Aorta (tissue), 5 donors: ENCODE measurements around the gene PPP1R9B. TPM values are rescaled to one million over a fixed set of nuclear protein-coding genes. Genes with fewer than 3 reads are reported as not detected.

Source experiments
- ATAC-seq: fragments of 200-7000 bp; cut with Tn5 transposase; one replicate; pipeline ENCODE4 v1.9.1; 2022; ENCODE audit warnings: moderate library complexity; ENCODE audit not compliant: low FRiP score
- DNase-seq, 2 donors: peaks; one replicate each; pipeline ENCODE4 v3.0.0-alpha.2; 2020
- H3K27ac ChIP-seq, 2 donors: one replicate each; pipeline ENCODE4 v1.5.1; 2013; ENCODE audit warnings: low read length in 2 of 2, mild to moderate bottlenecking in 2 of 2, moderate library complexity in 2 of 2, control low read depth in 1 of 2, inconsistent platforms in 1 of 2, low read depth in 1 of 2
- H3K27me3 ChIP-seq, 2 donors: one replicate each; pipeline ENCODE4 v1.6.1; 2013; ENCODE audit warnings: control low read depth in 1 of 2, low read length in 1 of 2, mild to moderate bottlenecking in 1 of 2, moderate library complexity in 1 of 2; ENCODE audit not compliant: insufficient read depth in 2 of 2, control insufficient read depth in 1 of 2
- H3K36me3 ChIP-seq, 2 donors: one replicate each; pipeline ENCODE4 v1.6.1; 2013; ENCODE audit warnings: control low read depth in 1 of 2, low read length in 1 of 2, mild to moderate bottlenecking in 1 of 2; ENCODE audit not compliant: insufficient read depth in 2 of 2, control insufficient read depth in 1 of 2
- H3K4me1 ChIP-seq, 2 donors: one replicate each; pipeline ENCODE4 v1.6.1; 2013; ENCODE audit warnings: low read length in 2 of 2, control low read depth in 1 of 2, mild to moderate bottlenecking in 1 of 2, moderate library complexity in 1 of 2; ENCODE audit not compliant: insufficient read depth in 2 of 2, control insufficient read depth in 1 of 2
- H3K4me3 ChIP-seq, 2 donors: one replicate each; pipeline ENCODE4 v1.5.1; 2013; ENCODE audit warnings: low read length in 2 of 2, control low read depth in 1 of 2, mild to moderate bottlenecking in 1 of 2
- H3K9me3 ChIP-seq: one replicate; pipeline ENCODE4 v1.6.1; 2013; ENCODE audit warnings: mild to moderate bottlenecking, low read length; ENCODE audit not compliant: control insufficient read depth
- WGBS, 2 donors: extraction: QIAGEN DNeasy Blood & Tissue Kit; methylation state at CpG; one replicate each; pipeline ENCODE4 v1.1.7; 2013; 5-methylcytosine and 5-hydroxymethylcytosine counted together
- intact Hi-C, 2 donors: fragments of 100-400 bp; cut with DNase I; formaldehyde crosslinking; loops; one replicate each; pipeline versions ENCODE4 v1.14.2 to v1.15.0; 2022
- polyA plus RNA-seq, 2 donors: library from polyadenylated mRNA; stranded (reverse); fragments of 200-250 nt; gene quantifications; one replicate each; pipeline ENCODE4 v1.2.3, GENCODE V29; 2013
- total RNA-seq, 2 donors: library from RNA; stranded (reverse); fragmentation: NEBNext Ultra II Directional; extraction: Animal tissue kit (Norgen Biotek cat#: 25700); gene quantifications; one replicate each; pipeline ENCODE4 v1.2.1, GENCODE V29; 2021
- donor health status: healthy with polysubstance abuse.
- donor health status: Bipolar disorder and iron deficiency.
- donor health status: DM: no; HTN: no; CAD: no.
- donor health status: DM: no; HTN: no; CAD: no.
- donor health status: DM: yes; HTN: yes; CAD: no.

Gene PPP1R9B
- total and polyA plus RNA-seq, 4 donors, result 20.3 to 99.0 (median 45.2) TPM

GRCh38 chr17:50114849-50115357 is 35.6 kb downstream of the PPP1R9B start:
- no peak overlapping the region for H3K27ac ChIP-seq
- intact Hi-C loops, result loop anchor here (5.0 to 10.0 kb wide), 4 partner anchors 47 to 177 kb away; partner anchors contain the start of gene SGCA (in 1 of the 2)
- peaks cover 0 to 4% of the 10 kb centered on the region in 2 donors for H3K4me1 ChIP-seq
- H3K4me3 ChIP-seq, result no peak overlapping the region
- H3K27me3 ChIP-seq, result no peaks in the 10 kb centered on the region
- DNase-seq (no peak), ATAC-seq (no peak)
- H3K36me3 ChIP-seq, result no peaks in the 10 kb centered on the region
- 11 to 20% methylated on average over 6 of the region's 6 CpGs for WGBS, 2 donors
- no peaks in the 10 kb centered on the region for H3K9me3 ChIP-seq

GRCh38 chr17:50114401-50114800 is 36.1 kb downstream of the PPP1R9B start:
- intact Hi-C loops, result loop anchor here (5.0 to 10.0 kb wide), 4 partner anchors 48 to 178 kb away; partner anchors contain the start of gene SGCA (in 1 of the 2)
- no peak overlapping the region for H3K27ac ChIP-seq

GRCh38 chr17:50113624-50114320 is 36.7 kb downstream of the PPP1R9B start:
- Histone ChIP-seq H3K4me1 (peaks cover 0 to 4% of the 10 kb centered on the region in 2 donors), H3K36me3 (no peaks in the 10 kb centered on the region), H3K9me3 (no peaks in the 10 kb centered on the region), H3K27me3 (no peaks in the 10 kb centered on the region), H3K4me3 (no peak overlapping the region), H3K27ac (no peak overlapping the region)
- ATAC-seq, result no peak
- intact Hi-C loops, result loop anchor here (5.0 to 10.0 kb wide), 4 partner anchors 49 to 179 kb away; partner anchors contain the start of gene SGCA (in 1 of the 2)
- 75 to 76% methylated on average over 7 of the region's 7 CpGs for WGBS, 2 donors
- no peak for DNase-seq

More at GRCh38 chr17:50114401-50114800, 36.1 kb downstream of the PPP1R9B start:
- no peak overlapping the region for H3K4me3 ChIP-seq
- H3K36me3 ChIP-seq, result no peaks in the 10 kb centered on the region
- no peaks in the 10 kb centered on the region for H3K27me3 ChIP-seq
- H3K9me3 ChIP-seq, result no peaks in the 10 kb centered on the region
- ATAC-seq (no peak), DNase-seq (no peak)
- H3K4me1 ChIP-seq, result peaks cover 0 to 4% of the 10 kb centered on the region in 2 donors
- 87 to 89% methylated on average over 4 of the region's 4 CpGs for WGBS, 2 donors

- ATAC-seq (peak; percentile 57), DNase-seq (no peak)
- H3K36me3 ChIP-seq, result no peaks in the 10 kb centered on the region
- H3K27me3 ChIP-seq, result no peaks in the 10 kb centered on the region
- 33 to 36% methylated on average over 17 of the region's 17 CpGs for WGBS, 2 donors
- peaks cover 0 to 4% of the 10 kb centered on the region in 2 donors for H3K4me1 ChIP-seq
- H3K27ac ChIP-seq, result peak overlapping the region; percentile 14 to 87
- intact Hi-C loops, result loop anchor here (5.0 to 10.0 kb wide), 4 partner anchors 50 to 180 kb away; partner anchors contain the start of gene SGCA (in 1 of the 2)
- no peaks in the 10 kb centered on the region for H3K9me3 ChIP-seq
- no peak overlapping the region for H3K4me3 ChIP-seq
These were observed 37.8 kb downstream of the PPP1R9B start for GRCh38 chr17:50112694-50113093.

GRCh38 chr17:50111673-50112655 is 38.5 kb downstream of the PPP1R9B start:
- Histone ChIP-seq H3K36me3 (no peaks in the 10 kb centered on the region), H3K27ac (peak overlapping the region; percentile 91 to 96), H3K9me3 (no peaks in the 10 kb centered on the region), H3K27me3 (no peaks in the 10 kb centered on the region), H3K4me1 (peaks cover 0 to 4% of the 10 kb centered on the region in 2 donors), H3K4me3 (no peak overlapping the region)
- WGBS, 2 donors, result 21 to 25% methylated on average over 14 of the region's 14 CpGs
- peak; percentile 85 to 90 for DNase-seq
- intact Hi-C loops, result loop anchor here (5.0 to 10.0 kb wide), 4 partner anchors 50 to 180 kb away; partner anchors contain the start of gene SGCA (in 1 of the 2)
- ATAC-seq, result peak; percentile 79

GRCh38 chr17:50110591-50111349 is 39.7 kb downstream of the PPP1R9B start:
- DNase-seq (peak in 1 of 2 donors; percentile 88), ATAC-seq (peak; percentile 50)
- Histone ChIP-seq H3K36me3 (peaks cover 0 to 3% of the 10 kb centered on the region in 2 donors), H3K9me3 (no peaks in the 10 kb centered on the region), H3K27me3 (no peaks in the 10 kb centered on the region), H3K27ac (peak overlapping the region; percentile 91 to 96), H3K4me1 (peaks cover 0 to 4% of the 10 kb centered on the region in 2 donors), H3K4me3 (no peak overlapping the region)
- intact Hi-C loops, result loop anchor here (5.0 to 10.0 kb wide), 4 partner anchors 52 to 182 kb away; partner anchors contain the start of gene SGCA (in 1 of the 2)
- 57 to 60% methylated on average over 19 of the region's 19 CpGs for WGBS, 2 donors

GRCh38 chr17:50109785-50110184 is 40.7 kb downstream of the PPP1R9B start:
- ATAC-seq (no peak), DNase-seq (no peak)
- Histone ChIP-seq H3K9me3 (no peaks in the 10 kb centered on the region), H3K27ac (peak overlapping the region in 1 of 2 donors; percentile 14), H3K4me3 (no peak overlapping the region), H3K27me3 (no peaks in the 10 kb centered on the region), H3K4me1 (peaks cover 0 to 4% of the 10 kb centered on the region in 2 donors), H3K36me3 (peaks cover 0 to 3% of the 10 kb centered on the region in 2 donors)
- intact Hi-C loops, result loop anchor here (5.0 to 10.0 kb wide), 4 partner anchors 53 to 183 kb away; partner anchors contain the start of gene SGCA (in 1 of the 2)
- 83 to 88% methylated on average over 16 to 19 of the region's 19 CpGs for WGBS, 2 donors
